ENCODE results near the gene INTS3.

INTS3 gene

DNA sequence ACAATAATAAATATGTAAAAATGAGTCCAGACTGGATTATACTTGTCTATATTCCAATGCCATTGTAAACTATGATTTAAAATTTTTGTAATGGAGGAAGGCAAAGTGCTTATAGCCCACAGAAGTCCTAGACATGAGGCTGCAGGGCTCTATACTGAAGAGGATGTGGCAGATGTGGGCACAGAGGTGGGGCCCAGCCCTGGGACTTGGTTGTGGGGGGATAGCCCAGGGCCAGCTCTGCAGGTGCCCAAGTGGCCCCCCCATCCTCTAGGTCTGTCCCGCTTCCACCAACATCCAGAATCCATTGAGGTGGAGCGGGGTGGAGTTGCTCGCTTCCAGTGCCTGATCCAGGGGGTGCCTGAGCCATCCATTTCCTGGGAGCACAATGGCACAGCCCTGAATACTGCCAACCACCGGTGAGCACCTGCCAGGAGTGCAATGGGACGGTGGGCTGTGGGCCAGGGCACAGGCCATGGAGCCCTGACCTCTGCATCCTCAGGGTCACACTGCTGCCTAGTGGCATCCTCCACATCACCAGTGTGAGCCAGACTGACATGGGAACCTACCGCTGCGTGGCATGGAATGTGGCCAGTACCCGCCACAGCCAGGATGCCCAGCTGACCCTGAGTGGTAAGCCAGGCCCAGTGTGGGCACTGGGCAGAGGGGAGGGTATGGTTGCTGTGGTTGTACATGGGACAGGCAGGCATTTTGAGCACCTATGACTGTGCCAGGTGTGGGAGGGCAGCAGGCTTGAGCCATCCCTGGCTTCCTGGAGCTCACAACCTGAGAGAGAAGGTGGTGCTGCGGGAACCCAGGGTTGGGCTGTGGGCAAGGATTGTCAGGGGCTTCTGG, 68.3 kb downstream of the INTS3 start:
- no peak for DNase-seq (ENCODE audit: low read depth)

DNA sequence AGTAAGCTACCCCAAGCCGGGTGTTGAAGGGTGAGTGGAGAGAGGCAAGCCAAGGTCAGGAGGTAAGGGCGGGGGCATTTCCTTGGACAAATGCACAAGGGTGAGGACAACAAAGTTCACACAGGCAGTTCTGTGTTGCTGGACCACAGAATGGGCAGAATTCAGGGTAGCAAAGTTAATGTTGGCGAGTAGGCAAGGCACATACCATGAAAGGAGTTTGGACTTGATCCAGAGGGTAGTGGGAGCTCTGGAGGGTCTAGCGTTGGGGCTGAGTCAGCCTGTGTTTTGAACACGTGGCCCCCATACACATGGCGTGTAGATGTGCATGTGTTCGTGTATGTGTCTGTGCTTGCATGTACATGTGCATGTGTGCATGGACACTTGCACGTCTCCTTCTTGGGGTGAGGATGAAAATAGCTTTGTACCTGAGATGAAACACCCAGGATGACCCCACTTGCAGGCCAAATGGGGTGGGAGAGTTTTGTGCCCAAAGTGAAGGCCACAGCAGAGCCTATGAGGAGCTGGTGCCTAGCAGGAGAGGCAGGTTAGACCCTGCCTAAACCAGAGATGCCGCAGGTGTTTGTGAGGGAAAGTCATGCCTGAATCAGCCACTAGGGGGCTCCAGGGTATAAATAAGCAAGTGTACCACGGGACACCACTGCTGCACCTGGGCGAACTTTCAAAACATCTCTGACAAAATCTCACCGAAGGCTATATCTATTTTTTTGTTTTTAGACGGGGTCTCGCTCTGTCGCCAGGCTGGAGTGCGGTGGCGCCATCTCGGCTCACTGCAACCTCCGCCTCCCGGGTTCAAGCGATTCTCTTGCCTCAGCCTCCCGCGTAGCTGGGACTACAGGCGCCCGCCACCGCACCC, 69.2 kb downstream of the INTS3 start:
- DNase-seq (ENCODE audit: low read depth), result peak; percentile 75

DNA sequence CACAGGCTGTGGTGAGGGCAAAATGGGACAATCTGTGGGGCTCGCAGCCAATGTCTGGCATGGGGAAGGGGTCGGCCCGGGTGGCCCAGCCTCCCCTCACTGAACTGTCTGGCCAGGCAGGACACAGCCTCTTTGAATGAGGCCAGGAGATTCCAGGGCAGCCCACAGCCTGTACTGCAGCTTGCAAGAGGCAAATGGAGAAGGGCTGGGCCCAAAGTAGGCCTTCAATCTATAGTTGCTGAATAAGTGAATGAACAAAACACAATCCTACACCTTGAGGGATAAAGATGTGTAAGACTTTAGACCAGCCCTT, 70.6 kb downstream of the INTS3 start:
- no peak for DNase-seq (ENCODE audit: low read depth)

GRCh38 chr1:153799016-153799415, 71.2 kb downstream of the INTS3 start:
- DNase-seq (ENCODE audit: low read depth), result no peak

- DNase-seq (ENCODE audit: low read depth), result no peak
Measured at GRCh38 chr1:153799566-153800465, 72.0 kb downstream of the INTS3 start.

GRCh38 chr1:153800516-153800915, 72.7 kb downstream of the INTS3 start:
- no peak for DNase-seq (ENCODE audit: low read depth)

DNA sequence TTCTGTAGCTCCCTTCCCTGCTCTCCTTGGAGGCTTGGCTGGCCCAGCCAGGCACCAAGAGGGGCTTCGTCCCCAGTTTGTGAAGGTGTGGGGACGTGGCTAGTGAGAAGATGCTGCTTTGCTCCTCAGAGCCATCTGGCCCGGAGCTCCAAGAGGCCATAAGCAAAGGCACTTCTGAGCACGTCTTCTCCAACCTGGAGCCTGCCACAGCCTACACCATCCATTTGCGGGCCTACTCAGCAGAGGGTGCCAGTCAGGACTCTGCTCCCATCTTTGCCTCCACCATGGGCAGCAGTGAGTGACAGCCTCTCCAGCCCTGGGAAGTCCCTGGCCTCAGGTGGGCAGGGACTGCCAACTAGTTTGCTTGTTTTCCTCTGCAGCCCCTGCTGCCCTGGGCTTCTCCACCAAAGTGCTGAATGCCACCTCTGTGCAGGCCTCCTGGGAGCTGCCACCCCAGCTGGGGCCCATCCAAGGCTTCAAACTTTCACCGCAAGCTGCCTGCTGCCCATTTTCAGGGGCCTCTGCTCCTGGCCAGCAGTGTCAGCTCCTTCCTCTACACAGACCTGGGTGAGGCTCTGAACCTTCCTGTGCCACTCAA, 73.3 kb downstream of the INTS3 start:
- no peak for DNase-seq (ENCODE audit: low read depth)

- DNase-seq (ENCODE audit: low read depth), result no peak
Measured at GRCh38 chr1:153801786-153802697, 74.2 kb downstream of the INTS3 start.

DNA sequence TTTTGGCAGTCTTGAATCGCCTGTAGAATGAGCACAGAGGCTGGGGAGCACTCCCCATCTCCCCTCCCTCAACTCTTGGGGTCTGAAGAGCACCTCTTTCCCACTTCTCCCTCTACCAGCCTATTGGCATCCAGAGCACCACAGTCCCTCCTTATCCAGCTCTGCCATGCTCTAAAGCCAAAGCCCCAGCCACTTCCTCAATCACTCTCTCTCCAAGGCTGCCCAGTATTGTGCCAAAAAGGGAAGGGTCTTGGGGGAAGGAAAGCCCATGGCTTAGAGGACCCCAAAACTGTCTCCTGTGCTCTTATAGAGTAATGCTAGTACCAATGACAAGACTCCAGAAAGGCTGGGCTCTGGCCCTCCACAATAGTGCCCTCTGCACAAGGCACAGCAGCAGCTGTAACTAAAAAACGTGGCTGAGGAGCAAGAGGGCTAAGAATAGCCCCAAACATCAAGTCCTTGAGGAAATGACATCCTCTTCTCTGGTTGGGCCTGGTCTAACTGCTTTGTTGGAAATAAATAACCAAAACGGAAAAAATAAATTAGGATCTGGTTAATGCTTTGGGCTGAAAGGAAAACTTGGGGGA, 75.7 kb downstream of the INTS3 start:
- no peak for DNase-seq (ENCODE audit: low read depth)

DNA sequence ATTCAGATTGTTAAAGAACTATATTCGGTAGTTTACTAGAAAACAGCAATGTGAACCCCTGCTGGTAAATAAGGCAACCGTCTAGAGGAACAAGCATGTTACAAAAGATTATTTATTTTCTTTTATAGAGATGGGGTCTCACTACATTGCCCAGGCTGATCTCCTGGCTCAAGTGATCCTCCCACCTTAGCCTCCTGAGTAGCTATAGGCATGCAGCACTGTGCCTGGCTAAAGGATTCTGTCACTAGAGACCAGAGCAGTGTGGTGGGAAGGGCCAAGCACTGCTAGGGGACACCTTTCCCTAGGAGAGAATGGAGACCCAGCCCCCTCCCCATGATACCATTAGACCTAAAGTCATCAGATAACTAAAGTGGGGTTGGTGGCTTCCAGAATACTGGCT, 76.3 kb downstream of the INTS3 start:
- no peak for DNase-seq (ENCODE audit: low read depth)

GRCh38 chr1:153805042-153805745, 77.3 kb downstream of the INTS3 start:
- DNase-seq (ENCODE audit: low read depth), result peak; percentile 19

- no peak for DNase-seq (ENCODE audit: low read depth)
Measured at GRCh38 chr1:153805886-153806719, 78.3 kb downstream of the INTS3 start.

- DNase-seq (ENCODE audit: low read depth), result no peak
Measured at GRCh38 chr1:153816283-153816889, 88.5 kb downstream of the INTS3 start.

- DNase-seq (ENCODE audit: low read depth), result no peak
Measured at GRCh38 chr1:153818876-153819275, 91.0 kb downstream of the INTS3 start.

Data from stimulated activated CD4-positive, alpha-beta T cell treated with anti-CD3 and anti-CD28 coated beads, Interleukin-2, amount 100 ng/mL, for 4 hours (primary cell).